WTC11 (cell line): Measurements from ENCODE around the gene GNB5.

Experiments used
- CBFB ChIP-seq: sonication (generic); formaldehyde crosslinking; IDR thresholded peaks from 2 replicates; pipeline ENCODE4 v1.8.1; 2022; ENCODE audit warnings: mild to moderate bottlenecking, low read depth, missing genetic modification reagents
- ELF4 ChIP-seq: sonication (generic); formaldehyde crosslinking; IDR thresholded peaks from 2 replicates; pipeline ENCODE4 v1.8.1; 2022; ENCODE audit warnings: low read depth, mild to moderate bottlenecking, moderate library complexity, missing genetic modification reagents
- ETV6 ChIP-seq: sonication (generic); formaldehyde crosslinking; IDR thresholded peaks from 2 replicates; pipeline ENCODE4 v1.8.1; 2022; ENCODE audit warnings: mild to moderate bottlenecking, missing genetic modification reagents
- GABPB1 ChIP-seq: sonication (generic); formaldehyde crosslinking; IDR thresholded peaks from 2 replicates; pipeline ENCODE4 v1.8.1; 2023; ENCODE audit warnings: mild to moderate bottlenecking, missing genetic modification reagents
- NFYB ChIP-seq: sonication (generic); formaldehyde crosslinking; conservative IDR thresholded peaks from 2 replicates; pipeline ENCODE4 v1.8.0; 2022; ENCODE audit warnings: low read depth, missing genetic modification reagents
- ZNF138 ChIP-seq: sonication (generic); formaldehyde crosslinking; conservative IDR thresholded peaks from 2 replicates; pipeline ENCODE4 v1.8.1; 2022; ENCODE audit warnings: mild to moderate bottlenecking, moderate library complexity, missing genetic modification reagents
- TF ChIP-seq, protein P1 (sequence below): fragments of 200-600 bp; IDR thresholded peaks from 2 replicates; pipeline ENCODE4 v1.8.0; 2022; ENCODE audit warnings: antibody characterized with exemption
- TF ChIP-seq, protein P2 (sequence below): sonication (generic); formaldehyde crosslinking; IDR thresholded peaks from 2 replicates; pipeline ENCODE4 v1.8.0; 2022; ENCODE audit warnings: mild to moderate bottlenecking, missing genetic modification reagents
- TF ChIP-seq, protein P3 (sequence below): sonication (generic); formaldehyde crosslinking; IDR thresholded peaks from 2 replicates; pipeline ENCODE4 v1.8.1; 2023; ENCODE audit warnings: mild to moderate bottlenecking, missing genetic modification reagents, moderate library complexity
- TF ChIP-seq, protein P4 (sequence below): sonication (generic); formaldehyde crosslinking; conservative IDR thresholded peaks from 2 replicates; pipeline ENCODE4 v1.8.1; 2023; ENCODE audit warnings: mild to moderate bottlenecking, low read depth, missing genetic modification reagents, moderate library complexity
- TF ChIP-seq, protein P5 (sequence below): sonication (generic); formaldehyde crosslinking; IDR thresholded peaks from 2 replicates; pipeline ENCODE4 v1.8.0; 2022; ENCODE audit warnings: mild to moderate bottlenecking, missing genetic modification reagents
- TF ChIP-seq, protein P6 (sequence below): sonication (generic); formaldehyde crosslinking; IDR thresholded peaks from 2 replicates; pipeline ENCODE4 v1.8.1; 2023; ENCODE audit warnings: mild to moderate bottlenecking, moderate library complexity, missing genetic modification reagents
- TF ChIP-seq, protein P7 (sequence below): sonication (generic); formaldehyde crosslinking; IDR thresholded peaks from 2 replicates; pipeline ENCODE4 v1.8.1; 2022; ENCODE audit warnings: low read depth, mild to moderate bottlenecking, moderate library complexity, missing genetic modification reagents, borderline replicate concordance

DNA sequence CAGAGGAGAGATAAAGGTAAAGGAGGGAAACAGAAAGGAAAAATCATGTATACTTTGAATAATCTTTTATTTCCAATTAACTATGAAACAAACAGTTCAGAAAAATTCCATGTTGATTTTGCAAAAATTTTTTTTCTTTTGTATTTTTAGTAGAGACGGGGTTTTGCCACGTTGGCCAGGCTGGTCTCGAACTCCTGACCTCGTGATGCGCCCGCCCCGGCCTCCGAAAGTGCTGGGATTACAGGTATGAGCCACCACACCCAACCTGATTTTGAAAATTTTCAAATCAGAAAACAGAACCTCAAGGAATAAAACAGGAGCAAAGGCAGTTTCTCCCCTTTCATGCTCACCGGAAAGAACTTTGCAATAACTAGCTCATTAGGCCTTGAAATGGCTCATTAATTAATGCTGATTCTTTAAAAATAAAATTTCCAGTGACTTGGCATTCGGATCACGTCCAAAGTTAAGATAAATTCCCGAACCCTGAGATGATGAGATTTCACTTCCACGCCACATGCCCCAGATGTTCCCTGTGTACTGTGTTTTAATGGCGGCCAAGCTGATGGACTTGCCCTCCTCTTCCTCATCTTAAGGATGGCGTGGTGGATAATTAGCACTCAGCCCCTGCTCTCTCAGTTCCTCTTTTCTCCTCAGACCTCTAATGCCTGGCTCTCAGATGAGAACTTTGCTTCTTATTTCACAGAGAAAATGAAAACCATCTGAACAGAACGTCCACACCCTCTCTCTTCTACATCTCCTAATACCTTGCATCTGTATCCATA, 89.5 kb downstream of the GNB5 start:
- TF ChIP-seq NFYB (CRISPR knock-in tag), result no peak
- TF ChIP-seq, protein P1, sequence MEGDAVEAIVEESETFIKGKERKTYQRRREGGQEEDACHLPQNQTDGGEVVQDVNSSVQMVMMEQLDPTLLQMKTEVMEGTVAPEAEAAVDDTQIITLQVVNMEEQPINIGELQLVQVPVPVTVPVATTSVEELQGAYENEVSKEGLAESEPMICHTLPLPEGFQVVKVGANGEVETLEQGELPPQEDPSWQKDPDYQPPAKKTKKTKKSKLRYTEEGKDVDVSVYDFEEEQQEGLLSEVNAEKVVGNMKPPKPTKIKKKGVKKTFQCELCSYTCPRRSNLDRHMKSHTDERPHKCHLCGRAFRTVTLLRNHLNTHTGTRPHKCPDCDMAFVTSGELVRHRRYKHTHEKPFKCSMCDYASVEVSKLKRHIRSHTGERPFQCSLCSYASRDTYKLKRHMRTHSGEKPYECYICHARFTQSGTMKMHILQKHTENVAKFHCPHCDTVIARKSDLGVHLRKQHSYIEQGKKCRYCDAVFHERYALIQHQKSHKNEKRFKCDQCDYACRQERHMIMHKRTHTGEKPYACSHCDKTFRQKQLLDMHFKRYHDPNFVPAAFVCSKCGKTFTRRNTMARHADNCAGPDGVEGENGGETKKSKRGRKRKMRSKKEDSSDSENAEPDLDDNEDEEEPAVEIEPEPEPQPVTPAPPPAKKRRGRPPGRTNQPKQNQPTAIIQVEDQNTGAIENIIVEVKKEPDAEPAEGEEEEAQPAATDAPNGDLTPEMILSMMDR, result no peak
- TF ChIP-seq, protein P2, sequence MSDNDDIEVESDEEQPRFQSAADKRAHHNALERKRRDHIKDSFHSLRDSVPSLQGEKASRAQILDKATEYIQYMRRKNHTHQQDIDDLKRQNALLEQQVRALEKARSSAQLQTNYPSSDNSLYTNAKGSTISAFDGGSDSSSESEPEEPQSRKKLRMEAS (CRISPR knock-in tag), result no peak
- TF ChIP-seq, protein P3, sequence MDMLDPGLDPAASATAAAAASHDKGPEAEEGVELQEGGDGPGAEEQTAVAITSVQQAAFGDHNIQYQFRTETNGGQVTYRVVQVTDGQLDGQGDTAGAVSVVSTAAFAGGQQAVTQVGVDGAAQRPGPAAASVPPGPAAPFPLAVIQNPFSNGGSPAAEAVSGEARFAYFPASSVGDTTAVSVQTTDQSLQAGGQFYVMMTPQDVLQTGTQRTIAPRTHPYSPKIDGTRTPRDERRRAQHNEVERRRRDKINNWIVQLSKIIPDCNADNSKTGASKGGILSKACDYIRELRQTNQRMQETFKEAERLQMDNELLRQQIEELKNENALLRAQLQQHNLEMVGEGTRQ, result no peak
- TF ChIP-seq ZNF138 (CRISPR knock-in tag), result no peak
- no peak for TF ChIP-seq ELF4 (CRISPR knock-in tag)
- TF ChIP-seq, protein P4, sequence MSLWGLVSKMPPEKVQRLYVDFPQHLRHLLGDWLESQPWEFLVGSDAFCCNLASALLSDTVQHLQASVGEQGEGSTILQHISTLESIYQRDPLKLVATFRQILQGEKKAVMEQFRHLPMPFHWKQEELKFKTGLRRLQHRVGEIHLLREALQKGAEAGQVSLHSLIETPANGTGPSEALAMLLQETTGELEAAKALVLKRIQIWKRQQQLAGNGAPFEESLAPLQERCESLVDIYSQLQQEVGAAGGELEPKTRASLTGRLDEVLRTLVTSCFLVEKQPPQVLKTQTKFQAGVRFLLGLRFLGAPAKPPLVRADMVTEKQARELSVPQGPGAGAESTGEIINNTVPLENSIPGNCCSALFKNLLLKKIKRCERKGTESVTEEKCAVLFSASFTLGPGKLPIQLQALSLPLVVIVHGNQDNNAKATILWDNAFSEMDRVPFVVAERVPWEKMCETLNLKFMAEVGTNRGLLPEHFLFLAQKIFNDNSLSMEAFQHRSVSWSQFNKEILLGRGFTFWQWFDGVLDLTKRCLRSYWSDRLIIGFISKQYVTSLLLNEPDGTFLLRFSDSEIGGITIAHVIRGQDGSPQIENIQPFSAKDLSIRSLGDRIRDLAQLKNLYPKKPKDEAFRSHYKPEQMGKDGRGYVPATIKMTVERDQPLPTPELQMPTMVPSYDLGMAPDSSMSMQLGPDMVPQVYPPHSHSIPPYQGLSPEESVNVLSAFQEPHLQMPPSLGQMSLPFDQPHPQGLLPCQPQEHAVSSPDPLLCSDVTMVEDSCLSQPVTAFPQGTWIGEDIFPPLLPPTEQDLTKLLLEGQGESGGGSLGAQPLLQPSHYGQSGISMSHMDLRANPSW, result no peak
- TF ChIP-seq CBFB (CRISPR knock-in tag), result no peak
- no peak for TF ChIP-seq ETV6
- TF ChIP-seq, protein P5, sequence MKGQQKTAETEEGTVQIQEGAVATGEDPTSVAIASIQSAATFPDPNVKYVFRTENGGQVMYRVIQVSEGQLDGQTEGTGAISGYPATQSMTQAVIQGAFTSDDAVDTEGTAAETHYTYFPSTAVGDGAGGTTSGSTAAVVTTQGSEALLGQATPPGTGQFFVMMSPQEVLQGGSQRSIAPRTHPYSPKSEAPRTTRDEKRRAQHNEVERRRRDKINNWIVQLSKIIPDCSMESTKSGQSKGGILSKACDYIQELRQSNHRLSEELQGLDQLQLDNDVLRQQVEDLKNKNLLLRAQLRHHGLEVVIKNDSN (CRISPR knock-in tag), result no peak
- TF ChIP-seq, protein P6, sequence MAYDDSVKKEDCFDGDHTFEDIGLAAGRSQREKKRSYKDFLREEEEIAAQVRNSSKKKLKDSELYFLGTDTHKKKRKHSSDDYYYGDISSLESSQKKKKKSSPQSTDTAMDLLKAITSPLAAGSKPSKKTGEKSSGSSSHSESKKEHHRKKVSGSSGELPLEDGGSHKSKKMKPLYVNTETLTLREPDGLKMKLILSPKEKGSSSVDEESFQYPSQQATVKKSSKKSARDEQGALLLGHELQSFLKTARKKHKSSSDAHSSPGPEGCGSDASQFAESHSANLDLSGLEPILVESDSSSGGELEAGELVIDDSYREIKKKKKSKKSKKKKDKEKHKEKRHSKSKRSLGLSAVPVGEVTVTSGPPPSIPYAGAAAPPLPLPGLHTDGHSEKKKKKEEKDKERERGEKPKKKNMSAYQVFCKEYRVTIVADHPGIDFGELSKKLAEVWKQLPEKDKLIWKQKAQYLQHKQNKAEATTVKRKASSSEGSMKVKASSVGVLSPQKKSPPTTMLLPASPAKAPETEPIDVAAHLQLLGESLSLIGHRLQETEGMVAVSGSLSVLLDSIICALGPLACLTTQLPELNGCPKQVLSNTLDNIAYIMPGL (CRISPR knock-in tag), result no peak
- TF ChIP-seq, protein P7, sequence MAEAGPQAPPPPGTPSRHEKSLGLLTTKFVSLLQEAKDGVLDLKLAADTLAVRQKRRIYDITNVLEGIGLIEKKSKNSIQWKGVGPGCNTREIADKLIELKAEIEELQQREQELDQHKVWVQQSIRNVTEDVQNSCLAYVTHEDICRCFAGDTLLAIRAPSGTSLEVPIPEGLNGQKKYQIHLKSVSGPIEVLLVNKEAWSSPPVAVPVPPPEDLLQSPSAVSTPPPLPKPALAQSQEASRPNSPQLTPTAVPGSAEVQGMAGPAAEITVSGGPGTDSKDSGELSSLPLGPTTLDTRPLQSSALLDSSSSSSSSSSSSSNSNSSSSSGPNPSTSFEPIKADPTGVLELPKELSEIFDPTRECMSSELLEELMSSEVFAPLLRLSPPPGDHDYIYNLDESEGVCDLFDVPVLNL (CRISPR knock-in tag), result no peak
- TF ChIP-seq GABPB1, result no peak
